Esophagus (tissue), 2 donors: ENCODE data around the gene HERPUD1. TPM values are rescaled to one million over a fixed set of nuclear protein-coding genes. Genes with fewer than 3 reads are reported as not detected.

Experiments
- H3K27ac ChIP-seq, 2 donors: one replicate each; pipeline ENCODE4 v1.5.1; 2013; ENCODE audit warnings: low read depth in 2 of 2, mild to moderate bottlenecking in 2 of 2, inconsistent platforms in 1 of 2, low read length in 1 of 2, moderate library complexity in 1 of 2
- H3K27me3 ChIP-seq, 2 donors: one replicate each; pipeline ENCODE4 v1.6.1; 2013; ENCODE audit warnings: low read length in 2 of 2, control low read depth in 1 of 2, mild to moderate bottlenecking in 1 of 2; ENCODE audit not compliant: insufficient read depth in 2 of 2, control insufficient read depth in 1 of 2
- H3K36me3 ChIP-seq, 2 donors: one replicate each; pipeline ENCODE4 v1.6.1; 2013; ENCODE audit warnings: low read length in 1 of 2; ENCODE audit not compliant: control insufficient read depth in 2 of 2, insufficient read depth in 2 of 2
- H3K4me1 ChIP-seq, 2 donors: one replicate each; pipeline ENCODE4 v1.6.1; 2013; ENCODE audit warnings: low read length in 1 of 2; ENCODE audit not compliant: control insufficient read depth in 2 of 2, insufficient read depth in 2 of 2
- H3K4me3 ChIP-seq, 2 donors: one replicate each; pipeline ENCODE4 v1.5.1; 2013; ENCODE audit warnings: low read length in 2 of 2, mild to moderate bottlenecking in 2 of 2, low read depth in 1 of 2, moderate library complexity in 1 of 2
- H3K9me3 ChIP-seq, 2 donors: one replicate each; pipeline ENCODE4 v1.6.1; 2013; ENCODE audit warnings: mild to moderate bottlenecking in 2 of 2, low read depth in 1 of 2, low read length in 1 of 2, moderate library complexity in 1 of 2; ENCODE audit not compliant: control insufficient read depth in 2 of 2, insufficient read depth in 1 of 2
- WGBS, 2 donors: extraction: QIAGEN DNeasy Blood & Tissue Kit; methylation state at CpG; one replicate each; pipeline ENCODE4 v1.1.7; 2013; 5-methylcytosine and 5-hydroxymethylcytosine counted together
- polyA plus RNA-seq, 2 donors: library from polyadenylated mRNA; stranded (reverse); fragments of 200-250 nt; gene quantifications; one replicate each; pipeline ENCODE4 v1.2.3, GENCODE V29; 2013
- donor health status: healthy with polysubstance abuse.
- donor health status: Bipolar disorder and iron deficiency.

Gene HERPUD1
- polyA plus RNA-seq, 2 donors = 25.6 to 45.4 TPM

GRCh38 chr16:56950881-56951771 is 19.2 kb downstream of the HERPUD1 start:
- 57 to 72% methylated on average over 15 of the region's 15 CpGs for WGBS, 2 donors
- H3K4me3 ChIP-seq = no peak overlapping the region

GRCh38 chr16:56953006-56953405 is 21.1 kb downstream of the HERPUD1 start:
- Histone ChIP-seq H3K4me1 (no peaks in the 10 kb centered on the region), H3K4me3 (no peak overlapping the region), H3K27ac (no peak overlapping the region), H3K9me3 (no peaks in the 10 kb centered on the region), H3K27me3 (no peaks in the 10 kb centered on the region), H3K36me3 (no peaks in the 10 kb centered on the region)
- WGBS, 2 donors = 79 to 86% methylated on average over 6 of the region's 6 CpGs

More at GRCh38 chr16:56950881-56951771, 19.2 kb downstream of the HERPUD1 start:
- Histone ChIP-seq H3K36me3 (peaks cover 0 to 1% of the 10 kb centered on the region in 2 donors), H3K27me3 (no peaks in the 10 kb centered on the region), H3K27ac (no peak overlapping the region), H3K4me1 (no peaks in the 10 kb centered on the region), H3K9me3 (no peaks in the 10 kb centered on the region)

GRCh38 chr16:56956076-56956475 is 24.1 kb downstream of the HERPUD1 start:
- Histone ChIP-seq H3K27me3 (no peaks in the 10 kb centered on the region), H3K9me3 (no peaks in the 10 kb centered on the region), H3K27ac (no peak overlapping the region), H3K4me3 (no peak overlapping the region), H3K4me1 (no peaks in the 10 kb centered on the region), H3K36me3 (no peaks in the 10 kb centered on the region)
- 83 to 86% methylated on average over 4 of the region's 4 CpGs for WGBS, 2 donors

DNA sequence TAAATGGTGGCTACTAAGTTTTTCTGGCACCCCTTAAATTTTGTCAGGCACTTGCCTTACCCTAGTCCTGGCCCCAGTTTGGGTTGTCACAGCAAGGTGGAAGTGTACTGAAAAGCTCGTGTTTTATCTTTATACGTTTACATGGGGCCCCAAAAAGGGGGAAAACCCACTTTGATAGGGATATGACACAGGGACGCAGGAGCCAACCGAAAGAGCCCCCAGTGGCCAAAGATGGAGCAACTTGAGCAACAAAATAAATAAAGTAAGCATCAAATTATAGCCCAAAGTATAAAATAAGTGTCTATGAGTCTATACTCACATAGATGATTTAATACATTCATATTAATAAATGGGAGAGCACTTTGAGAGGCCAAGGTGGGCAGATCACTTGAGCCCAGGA is 24.8 kb downstream of the HERPUD1 start:
- Histone ChIP-seq H3K27me3 (no peaks in the 10 kb centered on the region), H3K4me3 (no peak overlapping the region), H3K9me3 (no peaks in the 10 kb centered on the region), H3K36me3 (no peaks in the 10 kb centered on the region), H3K27ac (no peak overlapping the region), H3K4me1 (no peaks in the 10 kb centered on the region)
- 56 to 63% methylated on average over 4 of the region's 4 CpGs for WGBS, 2 donors

DNA sequence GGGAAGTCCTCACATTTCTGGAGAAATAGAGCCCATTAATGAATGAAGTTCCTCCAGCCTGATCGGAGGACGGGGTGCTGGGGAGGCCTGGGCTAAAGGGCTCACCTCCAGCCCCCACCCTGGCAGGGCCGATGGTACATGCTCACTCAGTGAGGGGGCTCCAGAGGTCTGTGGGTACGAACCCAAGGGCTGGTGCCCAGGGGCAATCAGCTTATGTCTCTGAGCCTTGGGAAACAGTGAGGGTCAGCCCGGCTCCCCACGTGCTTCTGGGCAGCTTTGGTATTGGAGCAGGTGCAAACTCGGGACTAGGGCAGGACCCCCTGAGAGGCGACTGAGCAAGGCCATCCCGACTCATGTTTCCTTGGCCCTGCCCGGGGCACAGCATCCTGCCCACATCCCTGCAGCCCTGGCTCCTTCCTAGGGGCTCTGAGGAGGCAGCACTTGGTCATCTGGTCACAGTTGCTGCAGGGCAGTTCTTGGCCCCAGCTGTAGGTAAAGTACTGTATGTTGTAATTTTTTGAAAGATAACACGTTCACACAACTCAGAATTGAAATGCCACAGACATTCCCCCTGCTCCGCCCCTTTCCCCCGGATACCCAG is 28.8 kb downstream of the HERPUD1 start:
- no peak overlapping the region for H3K4me3 ChIP-seq
- no peaks in the 10 kb centered on the region for H3K9me3 ChIP-seq
- no peaks in the 10 kb centered on the region for H3K36me3 ChIP-seq
- H3K27me3 ChIP-seq = no peaks in the 10 kb centered on the region
- peaks cover 0 to 4% of the 10 kb centered on the region in 2 donors for H3K4me1 ChIP-seq
- 71 to 77% methylated on average over 13 of the region's 13 CpGs for WGBS, 2 donors
- no peak overlapping the region for H3K27ac ChIP-seq

DNA sequence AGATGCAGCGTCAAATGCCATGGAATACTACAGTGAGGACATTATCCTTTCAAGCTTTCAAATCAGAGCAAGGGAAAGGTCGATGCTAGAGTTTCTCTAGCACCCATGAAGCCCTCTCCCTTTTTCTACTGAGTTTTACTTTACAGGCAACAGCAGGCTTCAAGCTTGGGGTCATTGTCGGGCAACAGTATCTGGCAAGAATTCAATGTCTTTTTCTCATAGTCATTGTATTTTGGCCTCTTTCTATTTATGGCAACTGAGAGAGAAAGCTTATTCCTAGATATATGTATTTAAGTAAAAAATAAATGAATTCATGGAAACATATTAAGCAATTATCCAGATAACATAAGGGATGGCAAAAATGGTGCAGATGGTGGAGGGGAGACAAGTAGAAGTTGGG is 29.4 kb downstream of the HERPUD1 start:
- Histone ChIP-seq H3K4me1 (peaks cover 0 to 4% of the 10 kb centered on the region in 2 donors), H3K27ac (no peak overlapping the region), H3K4me3 (no peak overlapping the region), H3K27me3 (no peaks in the 10 kb centered on the region), H3K9me3 (no peaks in the 10 kb centered on the region), H3K36me3 (no peaks in the 10 kb centered on the region)
- WGBS, 2 donors = 64 to 72% methylated on average over 3 of the region's 3 CpGs

DNA sequence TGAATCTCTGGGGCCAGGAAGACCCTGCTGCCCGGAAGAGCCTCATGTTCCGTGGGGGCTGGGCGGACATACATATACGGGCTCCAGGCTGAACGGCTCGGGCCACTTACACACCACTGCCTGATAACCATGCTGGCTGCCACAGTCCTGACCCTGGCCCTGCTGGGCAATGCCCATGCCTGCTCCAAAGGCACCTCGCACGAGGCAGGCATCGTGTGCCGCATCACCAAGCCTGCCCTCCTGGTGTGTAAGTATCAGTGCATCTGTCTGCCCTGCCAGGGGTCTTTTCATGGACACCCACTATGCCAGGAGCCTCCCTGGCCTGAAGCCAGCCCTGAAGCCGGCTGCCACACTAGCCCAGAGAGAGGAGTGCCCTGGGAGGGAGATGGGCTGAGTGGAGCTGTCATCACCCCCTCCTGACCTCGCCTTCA is 29.9 kb downstream of the HERPUD1 start, which contains the start of gene CETP:
Gene CETP, plus strand, starts transcription at position 100 of the 431 bp plus-strand sequence. Its CDS starts 30 bp downstream, at position 130.
- no peak within 1 kb of the TSS for H3K27ac ChIP-seq
- 81% methylated on average over 12 of the region's 12 CpGs for WGBS, 2 donors
- H3K9me3 ChIP-seq = no peaks in the 10 kb centered on the region
- H3K27me3 ChIP-seq = no peaks in the 10 kb centered on the region
- H3K4me1 ChIP-seq = peaks cover 0 to 4% of the 10 kb centered on the region in 2 donors
- H3K36me3 ChIP-seq = no peaks in the 10 kb centered on the region
- no peak within 1 kb of the TSS for H3K4me3 ChIP-seq

DNA sequence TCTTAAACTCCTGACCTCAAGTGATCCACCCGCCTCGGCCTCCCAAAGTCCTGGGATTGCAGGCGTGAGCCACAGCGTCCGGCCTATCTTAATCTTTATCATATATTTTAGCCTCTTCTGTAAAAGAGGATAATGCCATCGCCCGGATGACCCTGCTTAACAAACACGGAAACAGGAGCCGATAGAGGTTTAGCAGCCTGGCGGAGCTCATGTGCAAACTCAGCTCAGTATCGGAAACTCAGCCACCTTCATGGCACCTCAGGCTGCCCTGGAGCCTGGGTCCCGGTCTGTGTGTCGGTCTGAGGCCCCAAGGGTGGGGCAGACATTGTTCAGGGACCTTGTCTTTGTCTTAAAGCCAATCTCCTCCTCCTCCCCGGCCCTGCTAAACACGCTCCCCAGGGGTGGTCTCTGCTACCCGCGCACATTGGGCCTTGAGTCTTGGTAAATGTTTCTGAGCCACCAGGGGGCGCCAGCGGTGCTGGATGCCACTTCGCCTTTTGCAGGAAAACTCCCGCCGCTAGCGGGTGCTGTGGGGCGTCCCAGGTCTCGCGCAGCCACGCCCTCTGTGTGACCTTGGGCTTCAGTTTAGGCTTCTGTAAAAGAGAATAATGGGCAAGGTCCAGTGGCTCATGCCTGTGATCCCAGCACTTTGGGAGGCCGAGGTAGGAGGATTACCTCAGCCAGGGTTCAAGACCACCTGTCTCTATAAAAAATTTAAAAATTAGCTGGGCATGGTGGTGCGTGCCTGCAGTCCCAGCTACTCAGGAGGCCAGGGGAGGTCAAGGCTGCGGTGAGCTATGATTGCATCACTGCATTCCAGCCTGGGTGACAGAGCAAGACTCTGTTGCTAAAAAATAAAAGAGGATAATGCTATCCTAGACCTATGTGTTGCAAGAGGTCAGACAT is 32.6 kb downstream of the HERPUD1 start:
- Histone ChIP-seq H3K4me1 (peaks cover 0 to 4% of the 10 kb centered on the region in 2 donors), H3K36me3 (no peaks in the 10 kb centered on the region), H3K4me3 (no peak overlapping the region), H3K9me3 (no peaks in the 10 kb centered on the region), H3K27me3 (no peaks in the 10 kb centered on the region), H3K27ac (no peak overlapping the region)
- 44 to 52% methylated on average over 30 of the region's 30 CpGs for WGBS, 2 donors
